Nephron (organoid): ENCODE data around the gene DNAH14.
"Not testable (repeated sequence)": the region's sequence is repeated elsewhere in the genome, so short reads cannot be mapped to it uniquely, and the experiment has no call there.

ENCODE experiments used
- H3K27ac Mint-ChIP-seq, 3 experiments: 2 replicates each; pipeline ENCODE4 v1.8.0; 2020; ENCODE audit warnings: mixed read lengths in 3 of 3, mild to moderate bottlenecking in 2 of 3, moderate library complexity in 1 of 3
- H3K27me3 Mint-ChIP-seq: 2 replicates; pipeline ENCODE4 v1.8.0; 2021; ENCODE audit warnings: low read depth, mild to moderate bottlenecking, moderate library complexity, mixed read lengths
- H3K36me3 Mint-ChIP-seq: 2 replicates; pipeline ENCODE4 v1.8.0; 2020; ENCODE audit warnings: low read depth, mixed read lengths
- H3K4me1 Mint-ChIP-seq: 2 replicates; pipeline ENCODE4 v1.8.0; 2020; ENCODE audit warnings: mixed read lengths
- H3K4me3 Mint-ChIP-seq, 3 experiments: 2 replicates each; pipeline ENCODE4 v1.8.0; 2020; ENCODE audit warnings: mild to moderate bottlenecking in 3 of 3, mixed read lengths in 3 of 3, moderate library complexity in 2 of 3
- H3K9me3 Mint-ChIP-seq: 2 replicates; pipeline ENCODE4 v1.8.0; 2020; ENCODE audit warnings: mixed read lengths
- CTCF ChIP-seq, 3 experiments: fragments of 200-600 bp; sonication (generic); IDR thresholded peaks; one replicate each; pipeline ENCODE4 v1.5.0; 2021; ENCODE audit warnings: antibody characterized with exemption in 3 of 3; ENCODE audit not compliant: unreplicated experiment in 3 of 3

The DNAH14 gene

GRCh38 chr1:224929335-224930237 lies at the start of gene DNAH14:
DNAH14 (plus strand) TSS chr1:224929675; CDS start chr1:224952703, 23,028 bp downstream.
- Mint-ChIP-seq H3K27me3 (no peaks in the 10 kb centered on the region), H3K36me3 (peaks cover 34% of the 10 kb centered on the region), H3K4me3 (peak within 1 kb of the TSS; percentile 86 to 90 (median 88)), H3K27ac (peak within 1 kb of the TSS; percentile 53 to 89 (median 81)), H3K9me3 (peaks cover 34% of the 10 kb centered on the region), H3K4me1 (no peaks in the 10 kb centered on the region)
- no peak for TF ChIP-seq CTCF (IDR thresholded peaks at IDR 0.05; ENCODE audit: unreplicated experiment in 3 of 3)

GRCh38 chr1:224880593-224881307 lies 48.7 kb upstream of the DNAH14 start:
- Mint-ChIP-seq H3K4me3 (no peak overlapping the region), H3K27me3 (peaks cover 33% of the 10 kb centered on the region), H3K4me1 (peaks cover 54% of the 10 kb centered on the region), H3K9me3 (peaks cover 10% of the 10 kb centered on the region), H3K27ac (peak overlapping the region; percentile 27 to 62 (median 60)), H3K36me3 (peaks cover 4% of the 10 kb centered on the region)
- no peak for TF ChIP-seq CTCF (IDR thresholded peaks at IDR 0.05; ENCODE audit: unreplicated experiment in 3 of 3)

DNA sequence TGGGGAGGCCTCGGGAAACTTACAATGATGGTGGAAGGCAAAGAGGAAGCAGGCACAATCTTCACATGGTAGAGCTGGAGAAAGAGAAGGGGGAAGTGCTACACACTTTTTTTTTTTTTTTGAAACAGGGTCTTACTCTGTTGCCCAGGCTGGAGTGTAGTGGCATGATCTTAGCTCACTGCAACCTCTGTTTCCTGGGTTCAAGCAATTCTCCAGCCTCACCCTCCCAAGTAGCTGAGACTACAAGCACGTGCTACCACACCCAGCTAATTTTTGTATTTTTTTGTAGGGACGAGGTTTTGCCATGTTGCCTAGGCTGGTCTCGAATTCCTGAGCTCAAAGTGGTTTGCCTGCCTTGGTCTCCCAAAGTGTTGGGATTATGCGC lies 48.2 kb upstream of the DNAH14 start:
- H3K27ac Mint-ChIP-seq, result peak overlapping the region in 2 of 3 experiments; percentile 60 to 62

GRCh38 chr1:224881762-224882211 lies 47.7 kb upstream of the DNAH14 start:
- peaks cover 21% of the 10 kb centered on the region for H3K9me3 Mint-ChIP-seq
- peaks cover 24% of the 10 kb centered on the region for H3K27me3 Mint-ChIP-seq
- H3K27ac Mint-ChIP-seq, result peak overlapping the region; percentile 7 to 54 (median 24)
- H3K36me3 Mint-ChIP-seq, result peaks cover 11% of the 10 kb centered on the region
- TF ChIP-seq CTCF (IDR thresholded peaks at IDR 0.05; ENCODE audit: unreplicated experiment in 3 of 3), result no peak
- H3K4me1 Mint-ChIP-seq, result peaks cover 61% of the 10 kb centered on the region
- H3K4me3 Mint-ChIP-seq, result no peak overlapping the region

More for the DNA sequence above, 48.2 kb upstream of the DNAH14 start:
- Mint-ChIP-seq H3K9me3 (peaks cover 16% of the 10 kb centered on the region), H3K27me3 (peaks cover 28% of the 10 kb centered on the region), H3K4me1 (peaks cover 56% of the 10 kb centered on the region)
- H3K4me3 Mint-ChIP-seq, H3K36me3 Mint-ChIP-seq: not testable (repeated sequence)

DNA sequence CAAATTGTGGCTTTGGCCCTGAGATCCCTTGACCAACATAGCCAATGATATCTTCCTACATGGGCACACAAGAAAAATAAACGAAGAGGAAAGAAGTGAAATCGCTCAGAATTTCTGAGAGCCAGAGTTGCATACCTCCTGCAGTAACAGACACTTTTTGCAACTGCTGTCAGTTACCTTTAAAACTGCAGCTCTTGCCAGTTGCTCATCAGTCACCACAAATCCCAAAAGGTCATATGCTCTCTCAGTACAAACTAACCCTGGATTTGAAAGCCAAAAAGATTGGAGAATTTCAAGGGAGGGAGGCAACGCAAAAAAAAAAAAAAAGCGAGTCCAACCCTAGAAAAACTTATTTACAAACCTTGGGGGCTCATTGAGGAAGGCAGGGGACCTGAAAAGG lies 47.2 kb upstream of the DNAH14 start:
- H3K27ac Mint-ChIP-seq, result peak overlapping the region; percentile 7 to 54 (median 24)

More for the DNA sequence above, 47.2 kb upstream of the DNAH14 start:
- Mint-ChIP-seq H3K9me3 (peaks cover 21% of the 10 kb centered on the region), H3K36me3 (peaks cover 11% of the 10 kb centered on the region), H3K4me3 (no peak overlapping the region), H3K27me3 (peaks cover 24% of the 10 kb centered on the region), H3K4me1 (peaks cover 61% of the 10 kb centered on the region)
- TF ChIP-seq CTCF (IDR thresholded peaks at IDR 0.05; ENCODE audit: unreplicated experiment in 3 of 3), result no peak
